Central memory CD4-positive, alpha-beta T cell (primary cell): ENCODE results near the gene ETNPPL.
"Not testable (repeated sequence)": the region's sequence is repeated elsewhere in the genome, so short reads cannot be mapped to it uniquely, and the experiment has no call there.

Experiments used
- DNase-seq: peaks from one replicate; pipeline ENCODE4 v3.0.0; 2022

Gene ETNPPL

GRCh38 chr4:108754327-108754726 lies 8.5 kb downstream of the ETNPPL start:
- no peak for DNase-seq

- DNase-seq, result no peak
Measured at GRCh38 chr4:108751321-108751720, 11.5 kb downstream of the ETNPPL start.

- no peak for DNase-seq
Measured at GRCh38 chr4:108749119-108749518, 13.7 kb downstream of the ETNPPL start.

GRCh38 chr4:108746511-108746910 lies 16.3 kb downstream of the ETNPPL start:
- no peak for DNase-seq

- DNase-seq, result no peak
Measured at GRCh38 chr4:108744307-108744706, 18.5 kb downstream of the ETNPPL start.

GRCh38 chr4:108742451-108743420 lies 20.1 kb downstream of the ETNPPL start:
- no peak for DNase-seq

- DNase-seq, result no peak
Measured at GRCh38 chr4:108738003-108738706, 24.7 kb downstream of the ETNPPL start.

DNA sequence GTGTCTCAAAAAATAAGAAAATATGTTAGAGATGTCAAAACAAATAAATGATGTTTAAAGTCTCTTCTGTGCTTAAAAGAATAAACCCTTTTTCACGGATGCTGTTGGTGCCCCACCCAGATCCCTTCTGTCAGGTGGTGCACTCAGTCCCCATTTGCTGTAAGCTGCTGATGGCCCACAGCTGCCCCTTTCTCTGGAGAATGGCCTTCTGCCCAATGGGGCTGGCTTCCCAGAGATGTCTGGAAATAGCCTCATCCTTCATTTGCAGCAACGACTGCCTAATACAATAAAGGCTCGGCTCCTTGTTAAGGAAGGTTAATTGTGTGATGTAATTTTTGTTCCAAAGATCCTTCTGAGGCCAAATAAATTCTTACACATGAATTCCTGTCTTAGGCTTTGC lies 31.8 kb downstream of the ETNPPL start:
- no peak for DNase-seq

GRCh38 chr4:108730579-108730978 lies 32.3 kb downstream of the ETNPPL start:
- DNase-seq, result no peak

DNA sequence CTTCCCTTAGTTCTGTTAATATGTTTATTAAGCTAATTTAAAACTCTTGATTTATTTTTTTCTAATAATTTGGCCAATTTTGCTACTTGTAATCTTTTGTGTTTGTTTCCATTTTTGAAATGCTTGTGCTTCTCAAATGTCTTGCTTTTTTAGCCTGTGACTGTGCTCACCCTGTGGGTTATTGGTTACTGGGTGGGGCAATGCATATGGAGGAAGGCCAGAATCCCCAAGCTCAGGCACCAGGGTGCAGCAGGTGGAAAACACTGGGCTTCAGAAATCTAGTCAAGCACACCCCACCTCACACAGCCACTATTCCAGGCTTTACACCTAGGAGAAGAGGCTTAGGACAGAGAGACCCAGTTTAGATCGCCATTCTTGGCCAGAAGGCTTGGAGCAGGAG lies 33.1 kb downstream of the ETNPPL start:
- no peak for DNase-seq

- no peak for DNase-seq
Measured at GRCh38 chr4:108725457-108725856, 37.4 kb downstream of the ETNPPL start.

GRCh38 chr4:108717386-108717785 lies 45.5 kb downstream of the ETNPPL start:
- no peak for DNase-seq

GRCh38 chr4:108716340-108716739 lies 46.5 kb downstream of the ETNPPL start:
- DNase-seq, result no peak

DNA sequence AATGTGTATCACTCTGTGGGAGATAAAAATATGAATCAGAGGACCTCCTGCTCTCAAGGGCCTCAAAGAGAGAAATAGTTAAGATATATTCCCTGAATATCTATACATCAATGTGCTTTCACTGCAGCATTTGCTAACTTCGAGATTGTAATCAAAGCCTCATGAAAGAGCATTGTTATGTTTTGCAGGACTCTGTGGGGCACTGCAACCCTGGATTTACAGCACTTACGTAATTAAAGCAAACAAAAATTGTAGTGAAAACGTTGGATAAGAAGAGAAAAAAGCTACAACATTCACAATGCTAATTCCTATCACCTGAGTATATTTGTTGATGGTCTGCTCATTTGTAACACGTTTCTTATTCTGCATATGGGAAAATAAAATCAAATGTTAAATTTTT lies 48.0 kb downstream of the ETNPPL start:
- no peak for DNase-seq

DNA sequence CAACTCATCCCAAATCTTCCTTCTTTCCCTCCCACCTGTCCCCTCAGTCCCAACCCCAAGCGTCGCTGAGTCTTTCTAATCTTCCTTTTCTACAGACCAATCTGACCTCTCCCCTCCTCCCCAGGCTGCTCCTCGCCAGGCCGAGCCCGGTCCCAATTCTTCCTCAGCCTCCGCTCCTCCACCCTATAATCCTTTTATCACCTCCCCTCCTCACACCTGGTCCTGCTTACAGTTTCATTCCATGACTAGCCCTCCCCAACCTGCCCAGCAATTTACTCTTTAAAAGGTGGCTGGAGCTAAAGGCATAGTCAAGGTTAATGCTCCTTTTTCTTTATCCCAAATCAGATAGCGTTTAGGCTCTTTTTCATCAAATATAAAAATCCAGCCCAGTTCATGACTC lies 52.3 kb downstream of the ETNPPL start:
- DNase-seq, result not testable (repeated sequence)

DNA sequence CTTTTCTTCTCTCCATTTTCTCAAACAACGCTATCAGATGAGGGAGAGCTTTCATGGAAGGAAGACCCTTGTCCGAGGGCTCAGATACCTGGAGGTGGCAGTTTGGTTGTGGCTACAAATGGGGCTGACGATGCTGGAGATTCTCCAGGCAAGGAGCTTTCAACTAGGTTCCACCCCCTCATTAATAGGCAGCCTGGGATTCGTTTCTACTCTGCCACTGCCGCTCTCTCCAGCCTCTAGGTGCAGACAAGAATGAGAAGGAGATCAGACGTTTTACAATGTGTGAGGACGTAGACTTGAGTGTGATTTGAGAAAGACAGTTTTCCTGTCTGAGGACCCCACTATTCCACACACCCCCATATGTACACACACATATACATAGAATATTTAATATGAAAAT lies 53.1 kb downstream of the ETNPPL start:
- no peak for DNase-seq

- no peak for DNase-seq
Measured at GRCh38 chr4:108709234-108709633, 53.6 kb downstream of the ETNPPL start.

DNA sequence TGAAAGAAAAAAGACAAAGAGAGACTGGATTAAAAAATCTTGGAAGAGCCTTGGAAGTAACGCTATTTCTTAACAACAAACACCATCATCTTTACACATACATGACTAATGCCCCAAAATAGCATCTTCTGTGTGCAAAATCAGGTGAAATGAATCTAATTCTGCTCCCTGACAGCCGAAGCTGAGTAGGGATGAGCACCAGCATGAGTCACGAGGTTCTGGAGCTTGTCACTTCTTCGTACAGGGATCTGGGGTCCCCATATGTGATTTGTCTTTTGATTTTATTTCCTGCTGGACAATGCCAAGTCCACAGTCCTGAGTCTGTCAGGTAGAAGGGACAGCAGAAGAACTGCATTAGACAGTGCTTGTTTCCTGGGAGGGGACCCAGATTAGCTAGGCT lies 56.6 kb downstream of the ETNPPL start:
- no peak for DNase-seq

GRCh38 chr4:108703966-108704365 lies 58.9 kb downstream of the ETNPPL start:
- DNase-seq, result no peak

- DNase-seq, result no peak
Measured at GRCh38 chr4:108703370-108703769, 59.5 kb downstream of the ETNPPL start.

GRCh38 chr4:108702960-108703359 lies 59.9 kb downstream of the ETNPPL start:
- DNase-seq, result peak; percentile 5

GRCh38 chr4:108700081-108700757 lies 62.6 kb downstream of the ETNPPL start:
- no peak for DNase-seq

- DNase-seq, result no peak
Measured at GRCh38 chr4:108696160-108696559, 66.7 kb downstream of the ETNPPL start.
